Neural progenitor cell (in vitro differentiated cells): ENCODE measurements around the gene MID1.

Source experiments
- CTCF ChIP-seq: fragments of 200-600 bp; sonication (generic); IDR thresholded peaks from 2 replicates; pipeline ENCODE4 v1.5.1; 2017; ENCODE audit warnings: antibody characterized with exemption, mild to moderate bottlenecking
- EZH2 ChIP-seq: fragments of 200-600 bp; sonication (generic); IDR thresholded peaks from 2 replicates; pipeline ENCODE4 v1.6.1; 2017; ENCODE audit warnings: antibody characterized with exemption, mild to moderate bottlenecking, moderate library complexity

DNA sequence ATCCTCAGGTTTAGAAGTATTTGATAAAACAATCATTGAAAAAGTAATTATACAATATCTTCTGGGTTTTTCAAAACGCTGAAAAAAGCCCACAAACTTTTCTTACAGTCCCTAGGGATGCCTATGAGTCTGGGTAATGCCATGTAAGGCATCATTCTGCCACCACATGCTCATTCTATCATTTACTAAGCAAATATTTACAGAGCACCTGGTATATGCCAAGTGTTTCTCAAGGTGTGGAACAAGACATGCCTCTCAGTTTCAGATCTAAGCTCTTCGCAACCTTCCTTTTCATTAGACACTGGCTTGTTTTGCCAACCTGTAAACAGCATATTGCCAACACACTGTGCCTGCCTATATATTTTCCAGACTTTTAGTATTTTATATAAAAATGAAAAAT is 17.7 kb downstream of the MID1 start:
- no peak for TF ChIP-seq EZH2
- TF ChIP-seq CTCF: no peak
